Loucy (cell line): ENCODE data around the gene SYNE2.

ENCODE experiments used
- H2AFZ ChIP-seq: fragments of 200-600 bp; sonication (generic); 2 replicates; pipeline ENCODE4 v1.6.0; 2016; ENCODE audit warnings: antibody characterized with exemption, mild to moderate bottlenecking, low read length, moderate library complexity
- H3F3A ChIP-seq: fragments of 200-600 bp; 2 replicates; pipeline ENCODE4 v1.6.0; 2016; ENCODE audit warnings: antibody characterized with exemption, low read depth, mild to moderate bottlenecking
- H3K27me3 ChIP-seq: fragments of 200-600 bp; sonication (generic); 2 replicates; pipeline ENCODE4 v1.6.1; 2014; ENCODE audit warnings: low read length, mild to moderate bottlenecking; ENCODE audit not compliant: insufficient read depth, poor library complexity, severe bottlenecking
- H3K36me3 ChIP-seq: fragments of 200-600 bp; sonication (generic); 2 replicates; pipeline ENCODE4 v1.6.1; 2016; ENCODE audit warnings: low read length; ENCODE audit not compliant: insufficient read depth
- H3K4me1 ChIP-seq: fragments of 200-600 bp; sonication (generic); 2 replicates; pipeline ENCODE4 v1.5.1; 2014; ENCODE audit warnings: low read length, mild to moderate bottlenecking; ENCODE audit not compliant: insufficient read depth, poor library complexity, severe bottlenecking
- H3K4me2 ChIP-seq: fragments of 200-600 bp; sonication (generic); 2 replicates; pipeline ENCODE4 v1.6.0; 2014; ENCODE audit warnings: antibody characterized with exemption, low read length, low read depth, mild to moderate bottlenecking; ENCODE audit not compliant: poor library complexity, severe bottlenecking
- H3K4me3 ChIP-seq: fragments of 200-600 bp; sonication (generic); 2 replicates; pipeline ENCODE4 v1.5.1; 2014; ENCODE audit warnings: low read length, mild to moderate bottlenecking, mixed read lengths; ENCODE audit not compliant: poor library complexity, severe bottlenecking
- H3K79me2 ChIP-seq: fragments of 200-600 bp; sonication (generic); 2 replicates; pipeline ENCODE4 v1.6.1; 2014; ENCODE audit warnings: low read length; ENCODE audit not compliant: insufficient read depth
- H3K9ac ChIP-seq: fragments of 200-600 bp; sonication (generic); 2 replicates; pipeline ENCODE4 v1.6.0; 2014; ENCODE audit warnings: mild to moderate bottlenecking, low read depth, low read length, moderate library complexity; ENCODE audit not compliant: poor library complexity, severe bottlenecking
- H3K9me2 ChIP-seq: fragments of 200-600 bp; sonication (generic); replicated peaks from 2 replicates; pipeline ENCODE4 v1.6.1; 2016; ENCODE audit warnings: low read depth, low read length, mixed read lengths
- H3K9me3 ChIP-seq: fragments of 200-600 bp; sonication (generic); 2 replicates; pipeline ENCODE4 v1.6.1; 2014; ENCODE audit warnings: mild to moderate bottlenecking, antibody characterized with exemption, low read length, low read depth; ENCODE audit not compliant: insufficient read depth
- H4K20me1 ChIP-seq: fragments of 200-600 bp; sonication (generic); 2 replicates; pipeline ENCODE4 v1.6.0; 2014; ENCODE audit warnings: antibody characterized with exemption, low read length, mild to moderate bottlenecking; ENCODE audit not compliant: insufficient read depth, poor library complexity, severe bottlenecking
- CTCF ChIP-seq: fragments of 200-600 bp; sonication (generic); conservative IDR thresholded peaks from 2 replicates; pipeline ENCODE4 v1.5.1; 2014; ENCODE audit warnings: mild to moderate bottlenecking, antibody characterized with exemption, low read length
- EZH2phosphoT487 ChIP-seq: fragments of 200-600 bp; IDR thresholded peaks from 2 replicates; pipeline ENCODE4 v1.6.1; 2018; ENCODE audit warnings: antibody characterized with exemption, mild to moderate bottlenecking, moderate library complexity, borderline replicate concordance

SYNE2 gene

GRCh38 chr14:64196814-64197411 lies 344.1 kb downstream of the SYNE2 start:
- H4K20me1 ChIP-seq = no peaks in the 10 kb centered on the region
- H3K36me3 ChIP-seq = peaks cover 1% of the 10 kb centered on the region; the same call in 1 of the 2 replicates
- no peak overlapping the region for H3K4me2 ChIP-seq
- no peaks in the 10 kb centered on the region for H3F3A ChIP-seq
- no peak overlapping the region for H2AFZ ChIP-seq
- H3K27me3 ChIP-seq = no peaks in the 10 kb centered on the region
- H3K79me2 ChIP-seq = no peaks in the 10 kb centered on the region
- no peak overlapping the region for H3K4me3 ChIP-seq
- no peaks in the 10 kb centered on the region for H3K9me2 ChIP-seq
- H3K4me1 ChIP-seq = peaks cover 20% of the 10 kb centered on the region
- no peaks in the 10 kb centered on the region for H3K9me3 ChIP-seq
- H3K9ac ChIP-seq = no peak overlapping the region
- TF ChIP-seq CTCF = no peak
- no peak for TF ChIP-seq EZH2phosphoT487

DNA sequence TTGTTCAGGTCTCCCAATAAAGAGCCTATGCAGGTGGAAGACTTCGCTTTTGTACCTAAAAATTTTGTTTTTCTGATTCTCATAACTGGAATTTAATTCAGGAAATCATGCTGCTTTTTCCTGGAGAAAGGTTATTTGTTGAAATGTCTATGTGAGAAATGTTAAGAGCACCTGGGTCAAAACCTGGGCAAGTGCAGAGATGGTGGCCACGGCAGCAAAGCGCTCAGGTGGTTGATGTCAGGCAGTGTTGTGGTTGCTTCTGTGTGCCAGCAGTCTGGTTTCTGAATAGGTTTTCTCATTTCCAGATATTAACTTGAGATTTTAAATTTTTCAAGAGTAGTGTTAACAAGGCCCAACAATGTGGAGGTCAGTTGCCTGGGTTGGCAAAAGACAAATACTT lies 345.2 kb downstream of the SYNE2 start:
- Histone ChIP-seq H3F3A (no peaks in the 10 kb centered on the region), H2AFZ (no peak overlapping the region), H3K9ac (no peak overlapping the region), H3K4me3 (no peak overlapping the region), H3K4me2 (no peak overlapping the region), H3K27me3 (no peaks in the 10 kb centered on the region), H3K4me1 (peaks cover 20% of the 10 kb centered on the region), H3K36me3 (no peaks in the 10 kb centered on the region), H3K9me3 (no peaks in the 10 kb centered on the region), H3K9me2 (no peaks in the 10 kb centered on the region), H4K20me1 (no peaks in the 10 kb centered on the region), H3K79me2 (no peaks in the 10 kb centered on the region)
- TF ChIP-seq EZH2phosphoT487 (no peak), CTCF (no peak)

DNA sequence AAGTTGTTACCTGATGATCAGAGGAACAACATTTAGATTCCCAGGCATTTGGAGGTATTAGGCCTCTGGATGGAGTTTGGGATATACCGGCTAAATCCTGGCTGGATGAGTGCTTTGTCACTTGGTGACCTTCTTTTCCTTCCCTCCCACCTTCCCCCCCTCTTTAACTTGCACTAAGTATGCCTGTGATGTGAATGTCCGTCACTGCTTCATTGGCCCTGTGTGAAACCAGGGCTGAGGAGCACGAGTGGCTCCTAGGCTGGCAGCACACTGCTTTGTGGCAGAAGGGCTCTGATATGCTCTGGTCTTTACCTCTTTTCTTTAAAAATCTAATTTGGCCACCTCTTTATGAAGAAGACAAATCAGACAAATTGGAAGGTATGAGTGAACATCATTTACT lies 345.7 kb downstream of the SYNE2 start:
- no peaks in the 10 kb centered on the region for H3K9me2 ChIP-seq
- no peak overlapping the region for H3K4me3 ChIP-seq
- no peaks in the 10 kb centered on the region for H3K9me3 ChIP-seq
- no peaks in the 10 kb centered on the region for H3K27me3 ChIP-seq
- no peak overlapping the region for H2AFZ ChIP-seq
- no peaks in the 10 kb centered on the region for H3F3A ChIP-seq
- no peaks in the 10 kb centered on the region for H3K79me2 ChIP-seq
- no peak overlapping the region for H3K9ac ChIP-seq
- H4K20me1 ChIP-seq = no peaks in the 10 kb centered on the region
- TF ChIP-seq CTCF = no peak
- no peak for TF ChIP-seq EZH2phosphoT487
- no peak overlapping the region for H3K4me2 ChIP-seq
- no peaks in the 10 kb centered on the region for H3K36me3 ChIP-seq
- H3K4me1 ChIP-seq = peaks cover 20% of the 10 kb centered on the region
